ENCODE results near the gene PROX1.

DNA sequence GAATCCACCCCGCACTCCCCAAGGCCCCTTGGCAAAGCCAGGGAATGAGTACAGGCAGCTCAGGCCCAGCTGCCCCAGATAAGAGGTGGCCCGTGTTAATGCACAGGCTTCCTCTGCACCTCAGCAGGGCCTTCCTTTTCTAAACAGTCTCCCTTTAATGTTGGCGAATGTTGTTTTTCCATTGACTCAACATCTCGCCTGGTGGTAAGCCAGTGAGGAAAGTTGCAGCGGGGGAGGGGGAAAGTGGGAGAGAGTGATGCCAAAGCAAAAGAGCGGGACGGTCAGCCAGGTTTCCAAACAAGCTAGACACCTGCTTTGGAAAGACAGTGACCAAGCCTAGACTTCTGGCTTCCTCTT, 10.3 kb upstream of the PROX1 start:
- TF ChIP-seq, protein P1, sequence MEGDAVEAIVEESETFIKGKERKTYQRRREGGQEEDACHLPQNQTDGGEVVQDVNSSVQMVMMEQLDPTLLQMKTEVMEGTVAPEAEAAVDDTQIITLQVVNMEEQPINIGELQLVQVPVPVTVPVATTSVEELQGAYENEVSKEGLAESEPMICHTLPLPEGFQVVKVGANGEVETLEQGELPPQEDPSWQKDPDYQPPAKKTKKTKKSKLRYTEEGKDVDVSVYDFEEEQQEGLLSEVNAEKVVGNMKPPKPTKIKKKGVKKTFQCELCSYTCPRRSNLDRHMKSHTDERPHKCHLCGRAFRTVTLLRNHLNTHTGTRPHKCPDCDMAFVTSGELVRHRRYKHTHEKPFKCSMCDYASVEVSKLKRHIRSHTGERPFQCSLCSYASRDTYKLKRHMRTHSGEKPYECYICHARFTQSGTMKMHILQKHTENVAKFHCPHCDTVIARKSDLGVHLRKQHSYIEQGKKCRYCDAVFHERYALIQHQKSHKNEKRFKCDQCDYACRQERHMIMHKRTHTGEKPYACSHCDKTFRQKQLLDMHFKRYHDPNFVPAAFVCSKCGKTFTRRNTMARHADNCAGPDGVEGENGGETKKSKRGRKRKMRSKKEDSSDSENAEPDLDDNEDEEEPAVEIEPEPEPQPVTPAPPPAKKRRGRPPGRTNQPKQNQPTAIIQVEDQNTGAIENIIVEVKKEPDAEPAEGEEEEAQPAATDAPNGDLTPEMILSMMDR (conservative IDR thresholded peaks at IDR 0.05; ENCODE audit: low read length), result no peak
- TF ChIP-seq EZH2phosphoT487 (IDR thresholded peaks at IDR 0.05; ENCODE audit: borderline replicate concordance, low read depth, low read length), result no peak

Data from OCI-LY7 (cell line).